OCI-LY7 (cell line): ENCODE data around the gene DRAM1.

Experiments used
- EZH2phosphoT487 ChIP-seq: fragments of 200-600 bp; sonication (generic); IDR thresholded peaks from 2 replicates; pipeline ENCODE4 v1.6.1; 2018; ENCODE audit warnings: low read depth, borderline replicate concordance, mild to moderate bottlenecking, mixed run types, antibody characterized with exemption, low read length, moderate library complexity, mixed read lengths
- TF ChIP-seq, protein P1 (sequence below): fragments of 200-600 bp; sonication (generic); conservative IDR thresholded peaks from 2 replicates; pipeline ENCODE4 v1.5.1; 2014; ENCODE audit warnings: mild to moderate bottlenecking, antibody characterized with exemption, low read length, moderate library complexity, mixed read lengths

DNA sequence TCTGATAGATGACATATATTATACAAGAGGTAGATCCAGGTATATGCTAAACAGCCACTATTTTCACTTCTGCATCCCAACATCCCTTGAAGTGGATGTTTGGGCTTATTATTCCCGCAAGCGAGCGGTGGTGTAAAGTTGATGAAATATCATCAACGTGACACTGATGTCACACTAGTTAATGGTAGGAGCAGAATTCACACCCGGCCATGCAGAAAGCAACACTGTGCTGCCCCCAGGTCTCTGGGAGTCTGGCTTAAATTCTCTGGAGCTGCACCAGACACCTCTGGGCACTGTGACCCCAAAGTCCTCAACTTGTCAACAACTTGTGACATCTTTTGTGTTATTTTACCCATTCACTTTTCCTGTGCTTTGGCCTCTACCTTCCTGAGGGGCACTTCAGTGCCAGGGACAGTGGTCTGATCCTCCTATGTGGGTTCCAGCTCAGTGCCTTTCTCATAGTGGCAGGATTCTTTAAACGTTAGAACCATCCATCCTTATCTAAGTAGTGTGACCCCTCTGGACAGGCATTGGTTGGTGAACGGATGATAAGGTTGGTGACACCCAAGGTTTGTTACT, 952 bp downstream of the DRAM1 start:
- TF ChIP-seq, protein P1, sequence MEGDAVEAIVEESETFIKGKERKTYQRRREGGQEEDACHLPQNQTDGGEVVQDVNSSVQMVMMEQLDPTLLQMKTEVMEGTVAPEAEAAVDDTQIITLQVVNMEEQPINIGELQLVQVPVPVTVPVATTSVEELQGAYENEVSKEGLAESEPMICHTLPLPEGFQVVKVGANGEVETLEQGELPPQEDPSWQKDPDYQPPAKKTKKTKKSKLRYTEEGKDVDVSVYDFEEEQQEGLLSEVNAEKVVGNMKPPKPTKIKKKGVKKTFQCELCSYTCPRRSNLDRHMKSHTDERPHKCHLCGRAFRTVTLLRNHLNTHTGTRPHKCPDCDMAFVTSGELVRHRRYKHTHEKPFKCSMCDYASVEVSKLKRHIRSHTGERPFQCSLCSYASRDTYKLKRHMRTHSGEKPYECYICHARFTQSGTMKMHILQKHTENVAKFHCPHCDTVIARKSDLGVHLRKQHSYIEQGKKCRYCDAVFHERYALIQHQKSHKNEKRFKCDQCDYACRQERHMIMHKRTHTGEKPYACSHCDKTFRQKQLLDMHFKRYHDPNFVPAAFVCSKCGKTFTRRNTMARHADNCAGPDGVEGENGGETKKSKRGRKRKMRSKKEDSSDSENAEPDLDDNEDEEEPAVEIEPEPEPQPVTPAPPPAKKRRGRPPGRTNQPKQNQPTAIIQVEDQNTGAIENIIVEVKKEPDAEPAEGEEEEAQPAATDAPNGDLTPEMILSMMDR = no peak
- no peak for TF ChIP-seq EZH2phosphoT487
